ENCODE measurements around the gene SLC27A6.

SLC27A6 gene

GRCh38 chr5:129074903-129075302 lies 109.6 kb downstream of the SLC27A6 start:
- no peak for TF ChIP-seq CTCF (IDR thresholded peaks at IDR 0.05; ENCODE audit: low read depth, low read length, missing control alignments)
- Histone ChIP-seq H3K27me3 (replicated peaks) (no peaks in the 10 kb centered on the region), H3K4me3 (ENCODE audit: low read depth, low read length) (no peak overlapping the region), H3K27ac (no peak overlapping the region), H3K36me3 (replicated peaks) (no peaks in the 10 kb centered on the region)
- in situ Hi-C loops (cut with HindIII; ENCODE audit: low pct_ligation_motif_present, low sequenced_read_pairs), result no loop called here
- DNase-seq, result no peak

- DNase-seq, result no peak
- H3K27ac ChIP-seq, result no peak overlapping the region
- no peaks in the 10 kb centered on the region for H3K36me3 ChIP-seq (replicated peaks)
- no peak for TF ChIP-seq CTCF (IDR thresholded peaks at IDR 0.05; ENCODE audit: low read depth, low read length, missing control alignments)
- H3K4me3 ChIP-seq (ENCODE audit: low read depth, low read length), result no peak overlapping the region
- no peaks in the 10 kb centered on the region for H3K27me3 ChIP-seq (replicated peaks)
- in situ Hi-C loops (cut with HindIII; ENCODE audit: low pct_ligation_motif_present, low sequenced_read_pairs), result no loop called here
Measured at GRCh38 chr5:129077433-129078075, 112.3 kb downstream of the SLC27A6 start.

GRCh38 chr5:129078247-129078646 lies 113.0 kb downstream of the SLC27A6 start:
- no peak for TF ChIP-seq CTCF (IDR thresholded peaks at IDR 0.05; ENCODE audit: low read depth, low read length, missing control alignments)
- no peak for DNase-seq
- Histone ChIP-seq H3K27me3 (replicated peaks) (no peaks in the 10 kb centered on the region), H3K27ac (no peak overlapping the region), H3K36me3 (replicated peaks) (no peaks in the 10 kb centered on the region), H3K4me3 (ENCODE audit: low read depth, low read length) (no peak overlapping the region)
- in situ Hi-C loops (cut with HindIII; ENCODE audit: low pct_ligation_motif_present, low sequenced_read_pairs), result no loop called here

- Histone ChIP-seq H3K27me3 (replicated peaks) (no peaks in the 10 kb centered on the region), H3K27ac (no peak overlapping the region), H3K36me3 (replicated peaks) (no peaks in the 10 kb centered on the region), H3K4me3 (ENCODE audit: low read depth, low read length) (no peak overlapping the region)
- no peak for TF ChIP-seq CTCF (IDR thresholded peaks at IDR 0.05; ENCODE audit: low read depth, low read length, missing control alignments)
- in situ Hi-C loops (cut with HindIII; ENCODE audit: low pct_ligation_motif_present, low sequenced_read_pairs), result no loop called here
- DNase-seq, result no peak
Measured at GRCh38 chr5:129078660-129079059, 113.4 kb downstream of the SLC27A6 start.

GRCh38 chr5:129079496-129079895 lies 114.2 kb downstream of the SLC27A6 start:
- DNase-seq, result no peak
- Histone ChIP-seq H3K36me3 (replicated peaks) (no peaks in the 10 kb centered on the region), H3K4me3 (ENCODE audit: low read depth, low read length) (no peak overlapping the region), H3K27ac (no peak overlapping the region), H3K27me3 (replicated peaks) (no peaks in the 10 kb centered on the region)
- no peak for TF ChIP-seq CTCF (IDR thresholded peaks at IDR 0.05; ENCODE audit: low read depth, low read length, missing control alignments)
- in situ Hi-C loops (cut with HindIII; ENCODE audit: low pct_ligation_motif_present, low sequenced_read_pairs), result no loop called here

GRCh38 chr5:129080766-129081165 lies 115.5 kb downstream of the SLC27A6 start:
- in situ Hi-C loops (cut with HindIII; ENCODE audit: low pct_ligation_motif_present, low sequenced_read_pairs), result no loop called here
- no peak overlapping the region for H3K4me3 ChIP-seq (ENCODE audit: low read depth, low read length)
- no peak overlapping the region for H3K27ac ChIP-seq
- no peak for TF ChIP-seq CTCF (IDR thresholded peaks at IDR 0.05; ENCODE audit: low read depth, low read length, missing control alignments)
- no peaks in the 10 kb centered on the region for H3K36me3 ChIP-seq (replicated peaks)
- H3K27me3 ChIP-seq (replicated peaks), result no peaks in the 10 kb centered on the region
- no peak for DNase-seq

Data from brain microvascular endothelial cell (primary cell).